ENCODE results near the gene MAPKBP1. TPM values are rescaled to one million over a fixed set of nuclear protein-coding genes. Genes with fewer than 3 reads are reported as not detected.

The MAPKBP1 gene
- total RNA-seq, 1 experiment from 2014 or later, result 29.3 TPM

DNA sequence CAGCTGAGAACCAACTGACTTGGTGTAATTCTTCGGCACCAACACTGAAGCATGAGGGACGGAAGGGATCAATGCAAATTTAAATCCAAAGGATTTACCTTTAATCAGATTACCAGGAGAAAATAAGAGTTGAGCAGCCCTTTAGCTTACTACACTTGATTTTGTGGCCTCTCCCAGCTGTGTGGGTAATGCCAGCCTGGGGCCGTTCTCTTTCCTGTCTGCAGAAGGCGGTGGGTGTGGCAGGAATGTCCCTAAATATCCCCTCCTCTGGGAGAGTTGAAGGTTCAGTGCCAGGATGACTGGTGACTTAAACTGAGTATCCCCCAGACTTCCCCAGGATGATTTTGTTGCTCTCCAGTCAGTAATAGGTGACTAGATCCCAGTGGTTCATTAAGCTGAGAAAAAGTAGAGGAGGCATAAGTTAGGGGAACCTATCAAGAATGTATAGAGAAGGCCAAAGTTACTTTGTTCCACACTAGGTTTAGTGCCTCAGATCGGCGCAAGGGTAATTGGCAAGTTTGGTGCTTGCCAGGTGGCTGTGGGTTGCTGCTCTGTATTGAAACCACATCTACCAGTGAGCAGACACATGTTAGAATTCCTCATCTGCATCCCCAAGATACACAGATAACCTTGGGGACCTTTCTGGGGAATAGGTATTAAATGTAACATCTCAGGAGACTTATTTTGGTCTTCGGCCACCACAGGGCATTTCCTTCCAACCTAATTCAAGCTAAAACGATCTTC is 23.1 kb downstream of the MAPKBP1 start:
- ChIA-PET POLR2A (ENCODE audit: low non-redundant PET) (no interaction called here), CTCF (interaction anchor here (0.7 kb wide), 1 partner anchor 331 kb away, joined by 4 read pairs; no protein-coding TSS in a partner anchor)
- BruUV-seq (replicated peaks), result no TSS peak
- DNase-seq (ENCODE audit: low spot score), result peak; percentile 22
- Histone ChIP-seq H3K36me3 (ENCODE audit: insufficient read depth, low read length, poor library complexity, severe bottlenecking) (peaks cover 2% of the 10 kb centered on the region), H3K27me3 (replicated peaks; ENCODE audit: insufficient read depth, low read depth, low read length, poor library complexity) (no peaks in the 10 kb centered on the region), H3K9me3 (ENCODE audit: low read depth, low read length, poor library complexity, severe bottlenecking) (no peaks in the 10 kb centered on the region), H3K4me1 (ENCODE audit: insufficient read depth, low read length, poor library complexity, severe bottlenecking) (peaks cover 26% of the 10 kb centered on the region), H3K4me3 (ENCODE audit: low read depth, low read length, poor library complexity, severe bottlenecking) (no peak overlapping the region), H3K27ac (ENCODE audit: low read depth, low read length, poor library complexity, severe bottlenecking) (peak overlapping the region; percentile 52)
- no peak for TF ChIP-seq EZH2 (IDR thresholded peaks at IDR 0.05; ENCODE audit: borderline replicate concordance, low read depth, low read length, poor library complexity, severe bottlenecking)
- TF ChIP-seq, protein P1, sequence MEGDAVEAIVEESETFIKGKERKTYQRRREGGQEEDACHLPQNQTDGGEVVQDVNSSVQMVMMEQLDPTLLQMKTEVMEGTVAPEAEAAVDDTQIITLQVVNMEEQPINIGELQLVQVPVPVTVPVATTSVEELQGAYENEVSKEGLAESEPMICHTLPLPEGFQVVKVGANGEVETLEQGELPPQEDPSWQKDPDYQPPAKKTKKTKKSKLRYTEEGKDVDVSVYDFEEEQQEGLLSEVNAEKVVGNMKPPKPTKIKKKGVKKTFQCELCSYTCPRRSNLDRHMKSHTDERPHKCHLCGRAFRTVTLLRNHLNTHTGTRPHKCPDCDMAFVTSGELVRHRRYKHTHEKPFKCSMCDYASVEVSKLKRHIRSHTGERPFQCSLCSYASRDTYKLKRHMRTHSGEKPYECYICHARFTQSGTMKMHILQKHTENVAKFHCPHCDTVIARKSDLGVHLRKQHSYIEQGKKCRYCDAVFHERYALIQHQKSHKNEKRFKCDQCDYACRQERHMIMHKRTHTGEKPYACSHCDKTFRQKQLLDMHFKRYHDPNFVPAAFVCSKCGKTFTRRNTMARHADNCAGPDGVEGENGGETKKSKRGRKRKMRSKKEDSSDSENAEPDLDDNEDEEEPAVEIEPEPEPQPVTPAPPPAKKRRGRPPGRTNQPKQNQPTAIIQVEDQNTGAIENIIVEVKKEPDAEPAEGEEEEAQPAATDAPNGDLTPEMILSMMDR (conservative IDR thresholded peaks at IDR 0.05; ENCODE audit: low read depth, low read length), result no peak
- intact Hi-C loops (cut with micrococcal nuclease; ENCODE audit: unreplicated experiment), result no loop called here

DNA sequence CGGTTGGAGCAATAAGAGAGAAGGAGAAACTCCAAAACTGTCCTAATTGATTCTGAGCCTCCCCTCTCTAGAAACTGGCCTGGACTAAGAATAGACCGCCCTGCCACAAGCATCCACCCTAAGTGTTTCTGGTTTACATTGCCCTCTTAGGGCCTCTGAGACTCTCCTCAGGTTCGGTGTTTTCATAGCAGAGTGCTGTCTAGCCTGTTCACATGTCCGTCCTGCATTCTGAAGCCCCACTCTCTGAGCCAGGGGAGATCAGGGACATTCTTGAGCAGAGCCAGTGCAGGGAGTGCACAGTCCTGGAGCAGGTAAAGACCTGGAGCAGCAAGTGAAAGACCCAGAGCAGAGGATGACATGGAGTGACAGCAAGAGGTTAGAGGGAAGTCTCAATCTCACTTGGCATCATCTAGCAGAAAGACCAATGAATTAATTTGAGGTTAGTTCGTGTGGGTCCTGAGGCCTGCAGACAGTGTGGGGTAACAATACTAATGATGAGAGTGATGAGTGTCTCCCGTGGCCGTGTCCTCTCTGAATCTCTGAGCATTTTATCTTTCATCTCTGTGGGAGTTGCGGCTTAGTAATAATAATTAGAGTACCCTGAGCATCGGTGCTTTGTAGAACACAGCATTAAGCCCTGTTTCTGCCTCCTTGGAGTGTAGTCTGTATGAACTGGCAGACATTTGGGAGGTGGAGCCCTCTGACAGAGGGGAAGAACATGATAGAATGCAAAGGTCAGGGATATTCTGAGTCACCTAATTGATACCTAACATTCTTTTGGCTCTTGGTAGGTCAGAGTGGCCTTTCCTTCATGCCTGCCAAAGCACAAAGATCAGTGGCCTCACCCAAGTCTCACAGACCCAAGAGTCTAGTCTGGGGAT is 24.6 kb downstream of the MAPKBP1 start:
- no peak for TF ChIP-seq EZH2 (IDR thresholded peaks at IDR 0.05; ENCODE audit: borderline replicate concordance, low read depth, low read length, poor library complexity, severe bottlenecking)
- TF ChIP-seq, protein P1 (conservative IDR thresholded peaks at IDR 0.05; ENCODE audit: low read depth, low read length), result no peak
- Histone ChIP-seq H3K27ac (ENCODE audit: low read depth, low read length, poor library complexity, severe bottlenecking) (no peak overlapping the region), H3K27me3 (replicated peaks; ENCODE audit: insufficient read depth, low read depth, low read length, poor library complexity) (no peaks in the 10 kb centered on the region), H3K4me3 (ENCODE audit: low read depth, low read length, poor library complexity, severe bottlenecking) (no peak overlapping the region), H3K9me3 (ENCODE audit: low read depth, low read length, poor library complexity, severe bottlenecking) (no peaks in the 10 kb centered on the region), H3K4me1 (ENCODE audit: insufficient read depth, low read length, poor library complexity, severe bottlenecking) (peaks cover 24% of the 10 kb centered on the region), H3K36me3 (ENCODE audit: insufficient read depth, low read length, poor library complexity, severe bottlenecking) (peaks cover 2% of the 10 kb centered on the region)
- no TSS peak for BruUV-seq (replicated peaks)
- CTCF ChIA-PET, result no interaction called here
- intact Hi-C loops (cut with micrococcal nuclease; ENCODE audit: unreplicated experiment), result no loop called here
- POLR2A ChIA-PET (ENCODE audit: low non-redundant PET), result no interaction called here
- DNase-seq (ENCODE audit: low spot score), result no peak

DNA sequence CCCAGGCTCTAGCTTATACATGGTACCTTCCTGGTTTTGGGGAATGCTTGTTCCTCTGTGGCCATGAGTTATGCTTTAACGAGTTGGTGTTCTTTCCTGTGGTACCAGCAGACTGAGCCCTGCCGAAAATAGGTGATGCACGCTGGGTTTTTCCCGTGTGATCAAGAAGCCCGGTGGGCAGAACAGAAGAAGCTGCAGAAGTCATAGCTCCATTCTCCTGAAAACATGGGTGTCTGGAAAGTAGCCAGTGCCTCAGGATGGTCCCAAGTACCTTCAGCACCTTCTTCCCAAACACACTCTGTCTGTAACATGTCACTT is 25.2 kb downstream of the MAPKBP1 start:
- Histone ChIP-seq H3K4me3 (ENCODE audit: low read depth, low read length, poor library complexity, severe bottlenecking) (no peak overlapping the region), H3K4me1 (ENCODE audit: insufficient read depth, low read length, poor library complexity, severe bottlenecking) (peaks cover 24% of the 10 kb centered on the region), H3K27me3 (replicated peaks; ENCODE audit: insufficient read depth, low read depth, low read length, poor library complexity) (no peaks in the 10 kb centered on the region), H3K9me3 (ENCODE audit: low read depth, low read length, poor library complexity, severe bottlenecking) (no peaks in the 10 kb centered on the region), H3K27ac (ENCODE audit: low read depth, low read length, poor library complexity, severe bottlenecking) (no peak overlapping the region), H3K36me3 (ENCODE audit: insufficient read depth, low read length, poor library complexity, severe bottlenecking) (peaks cover 2% of the 10 kb centered on the region)
- intact Hi-C loops (cut with micrococcal nuclease; ENCODE audit: unreplicated experiment), result no loop called here
- TF ChIP-seq, protein P1 (conservative IDR thresholded peaks at IDR 0.05; ENCODE audit: low read depth, low read length), result no peak
- no peak for TF ChIP-seq EZH2 (IDR thresholded peaks at IDR 0.05; ENCODE audit: borderline replicate concordance, low read depth, low read length, poor library complexity, severe bottlenecking)
- CTCF ChIA-PET, result no interaction called here
- BruUV-seq (replicated peaks), result no TSS peak
- no peak for DNase-seq (ENCODE audit: low spot score)
- POLR2A ChIA-PET (ENCODE audit: low non-redundant PET), result no interaction called here

Data from A673 (cell line).